MM.1S (cell line): ENCODE data around the gene SUPV3L1.

Source experiments
- EZH2phosphoT487 ChIP-seq: fragments of 300-600 bp; sonication (generic); IDR thresholded peaks from 2 replicates; pipeline ENCODE4 v1.6.1; 2018; ENCODE audit warnings: antibody characterized with exemption, low read length
- TF ChIP-seq, protein P1 (sequence below): fragments of 300-600 bp; sonication (generic); IDR thresholded peaks from 2 replicates; pipeline ENCODE4 v1.5.1; 2016; ENCODE audit warnings: antibody characterized with exemption, low read length, mixed read lengths

DNA sequence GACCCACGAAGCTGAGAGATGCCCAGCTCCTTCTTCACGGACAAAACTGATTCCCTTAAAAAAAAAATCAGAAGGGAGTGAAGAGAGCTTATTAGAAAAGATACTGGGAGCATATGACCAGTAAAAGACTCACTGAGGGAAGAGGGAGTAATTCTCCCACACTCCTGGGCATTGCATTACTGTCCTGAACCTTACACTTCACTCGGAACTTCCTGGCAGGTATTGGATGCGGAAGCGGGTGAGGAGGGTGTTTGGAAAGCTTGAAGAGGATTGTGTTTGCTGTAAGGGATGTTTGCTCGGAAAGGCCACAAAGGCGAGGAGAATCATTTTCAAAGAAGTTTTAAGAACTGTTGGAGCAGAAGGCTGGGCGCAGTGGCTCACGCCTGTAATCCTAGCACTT lies 40.5 kb downstream of the SUPV3L1 start:
- TF ChIP-seq, protein P1, sequence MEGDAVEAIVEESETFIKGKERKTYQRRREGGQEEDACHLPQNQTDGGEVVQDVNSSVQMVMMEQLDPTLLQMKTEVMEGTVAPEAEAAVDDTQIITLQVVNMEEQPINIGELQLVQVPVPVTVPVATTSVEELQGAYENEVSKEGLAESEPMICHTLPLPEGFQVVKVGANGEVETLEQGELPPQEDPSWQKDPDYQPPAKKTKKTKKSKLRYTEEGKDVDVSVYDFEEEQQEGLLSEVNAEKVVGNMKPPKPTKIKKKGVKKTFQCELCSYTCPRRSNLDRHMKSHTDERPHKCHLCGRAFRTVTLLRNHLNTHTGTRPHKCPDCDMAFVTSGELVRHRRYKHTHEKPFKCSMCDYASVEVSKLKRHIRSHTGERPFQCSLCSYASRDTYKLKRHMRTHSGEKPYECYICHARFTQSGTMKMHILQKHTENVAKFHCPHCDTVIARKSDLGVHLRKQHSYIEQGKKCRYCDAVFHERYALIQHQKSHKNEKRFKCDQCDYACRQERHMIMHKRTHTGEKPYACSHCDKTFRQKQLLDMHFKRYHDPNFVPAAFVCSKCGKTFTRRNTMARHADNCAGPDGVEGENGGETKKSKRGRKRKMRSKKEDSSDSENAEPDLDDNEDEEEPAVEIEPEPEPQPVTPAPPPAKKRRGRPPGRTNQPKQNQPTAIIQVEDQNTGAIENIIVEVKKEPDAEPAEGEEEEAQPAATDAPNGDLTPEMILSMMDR, result no peak
- TF ChIP-seq EZH2phosphoT487, result no peak
